Lower lobe of right lung (tissue), 2 donors: ENCODE data around the gene HOXA5. TPM values are rescaled to one million over a fixed set of nuclear protein-coding genes. Genes with fewer than 3 reads are reported as not detected.

Source experiments
- ATAC-seq, 2 donors: fragments of 200-7000 bp; cut with Tn5 transposase; one replicate each; pipeline ENCODE4 v1.9.1; 2020 to 2022; ENCODE audit warnings: mild to moderate bottlenecking in 2 of 2, moderate library complexity in 2 of 2
- DNase-seq: peaks from one replicate; pipeline ENCODE4 v3.0.0-alpha.2; 2020
- H3K27ac ChIP-seq: fragments of 200-600 bp; one replicate; pipeline ENCODE4 v1.8.0; 2022
- H3K27me3 ChIP-seq: fragments of 200-600 bp; one replicate; pipeline ENCODE4 v1.8.0; 2022; ENCODE audit warnings: low read depth
- H3K36me3 ChIP-seq: fragments of 200-600 bp; one replicate; pipeline ENCODE4 v1.8.0; 2022; ENCODE audit warnings: mild to moderate bottlenecking
- H3K4me1 ChIP-seq: fragments of 200-600 bp; one replicate; pipeline ENCODE4 v1.8.0; 2022
- H3K4me3 ChIP-seq: fragments of 200-600 bp; one replicate; pipeline ENCODE4 v1.8.0; 2022; ENCODE audit warnings: mild to moderate bottlenecking
- H3K9me3 ChIP-seq: fragments of 200-600 bp; one replicate; pipeline ENCODE4 v1.8.0; 2022
- CTCF ChIP-seq: fragments of 200-600 bp; IDR thresholded peaks from one replicate; pipeline ENCODE4 v1.8.0; 2022; ENCODE audit warnings: antibody characterized with exemption, mild to moderate bottlenecking
- intact Hi-C: fragments of 100-400 bp; cut with DNase I; formaldehyde crosslinking; loops from one replicate; pipeline ENCODE4 v1.11.0; 2022
- total RNA-seq: library from RNA; stranded (reverse); fragmentation: NEBNext Ultra II Directional; extraction: Animal tissue kit (Norgen Biotek cat#: 25700); gene quantifications from one replicate; pipeline ENCODE4 v1.2.1, GENCODE V29; 2021
- donor health status: DM: no; HTN: yes; CAD: no; lungs with severe emphysema.

HOXA5 gene
- total RNA-seq, 1 donor from 2014 or later, result 16.0 TPM

GRCh38 chr7:27148031-27148755 lies 4.7 kb upstream of the HOXA5 start:
- intact Hi-C loops, result no loop called here
- H3K36me3 ChIP-seq, result no peaks in the 10 kb centered on the region
- peaks cover 82% of the 10 kb centered on the region for H3K27me3 ChIP-seq
- peak overlapping the region; percentile 60 for H3K4me3 ChIP-seq
- ATAC-seq (no peak), DNase-seq (peak; percentile 46)
- no peak for TF ChIP-seq CTCF
- H3K4me1 ChIP-seq, result peaks cover 51% of the 10 kb centered on the region
- H3K27ac ChIP-seq, result peak overlapping the region; percentile 89
- no peaks in the 10 kb centered on the region for H3K9me3 ChIP-seq

- H3K4me1 ChIP-seq, result peaks cover 45% of the 10 kb centered on the region
- no peak for TF ChIP-seq CTCF
- DNase-seq, result peak; percentile 49
- intact Hi-C loops, result no loop called here
- no peak for ATAC-seq
- H3K27ac ChIP-seq, result peak within 1 kb of the TSS; percentile 89
- H3K27me3 ChIP-seq, result peaks cover 82% of the 10 kb centered on the region
- no peaks in the 10 kb centered on the region for H3K9me3 ChIP-seq
- H3K36me3 ChIP-seq, result no peaks in the 10 kb centered on the region
- H3K4me3 ChIP-seq, result peak within 1 kb of the TSS; percentile 60
Observed at GRCh38 chr7:27147199-27148030, 3.9 kb upstream of the HOXA5 start, which contains the start of gene HOXA6. TSS of gene HOXA6 (minus strand) at chr7:27147774. CDS start at chr7:27147749, 25 bp downstream.

GRCh38 chr7:27146491-27147198 lies 3.2 kb upstream of the HOXA5 start:
- Histone ChIP-seq H3K27me3 (peaks cover 82% of the 10 kb centered on the region), H3K9me3 (no peaks in the 10 kb centered on the region), H3K27ac (peak overlapping the region; percentile 89), H3K36me3 (no peaks in the 10 kb centered on the region), H3K4me3 (peak overlapping the region; percentile 60), H3K4me1 (peaks cover 39% of the 10 kb centered on the region)
- intact Hi-C loops, result no loop called here
- ATAC-seq (no peak), DNase-seq (no peak)
- TF ChIP-seq CTCF, result no peak

- Histone ChIP-seq H3K27me3 (peaks cover 79% of the 10 kb centered on the region), H3K4me3 (peak overlapping the region; percentile 70), H3K36me3 (no peaks in the 10 kb centered on the region), H3K4me1 (peaks cover 32% of the 10 kb centered on the region), H3K27ac (peak overlapping the region; percentile 89), H3K9me3 (no peaks in the 10 kb centered on the region)
- no peak for TF ChIP-seq CTCF
- intact Hi-C loops, result no loop called here
- ATAC-seq (no peak), DNase-seq (no peak)
Observed at GRCh38 chr7:27145914-27146412, 2.5 kb upstream of the HOXA5 start.
